GM18951 (cell line): Measurements from ENCODE around the gene KRTAP10-4.
"Not testable (repeated sequence)": the region's sequence is repeated elsewhere in the genome, so short reads cannot be mapped to it uniquely, and the experiment has no call there.

Experiments used
- POLR2A ChIP-seq: IDR thresholded peaks from 4 replicates; pipeline ENCODE4 v1.6.1; 2011; ENCODE audit warnings: mild to moderate bottlenecking; ENCODE audit not compliant: insufficient read length, insufficient read depth; ENCODE audit errors: extremely low read depth
- in situ Hi-C: fragments of 300-500 bp; cut with MboI; formaldehyde crosslinking; loops from one replicate; pipeline ENCODE4 v1.12.0; 2022; ENCODE audit warnings: low sequenced_read_pairs, mixed read lengths, inconsistent platforms; ENCODE audit not compliant: unreplicated experiment

KRTAP10-4 gene

GRCh38 chr21:44596068-44596725, 22.7 kb downstream of the KRTAP10-4 start:
- no peak for TF ChIP-seq POLR2A
- in situ Hi-C loops: no loop called here

DNA sequence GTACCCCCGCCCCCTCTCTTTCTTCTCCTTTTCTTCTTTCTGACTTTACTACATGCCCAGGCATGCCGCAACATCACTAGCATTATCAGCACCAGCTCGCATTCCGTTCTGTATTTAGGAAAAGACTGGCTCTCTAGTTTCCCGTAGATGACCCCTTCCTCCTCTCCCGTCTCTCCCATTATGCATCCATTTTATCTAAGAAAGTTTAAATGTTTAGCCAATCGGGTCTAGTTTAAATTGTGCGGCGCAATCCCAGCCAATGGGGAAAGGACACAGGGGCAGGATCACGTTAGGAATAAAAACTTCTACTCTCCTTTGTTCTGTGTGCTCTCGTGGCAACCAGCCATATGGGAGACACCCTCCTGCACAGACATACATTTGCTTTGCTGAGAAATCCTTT, 24.5 kb downstream of the KRTAP10-4 start:
- no peak for TF ChIP-seq POLR2A
- in situ Hi-C loops: no loop called here

GRCh38 chr21:44599264-44600029, 25.9 kb downstream of the KRTAP10-4 start:
- TF ChIP-seq POLR2A: no peak
- in situ Hi-C loops: no loop called here

- in situ Hi-C loops: not testable (repeated sequence)
Measured at GRCh38 chr21:44600118-44600978, 26.8 kb downstream of the KRTAP10-4 start, which contains the start of gene KRTAP10-7. Gene KRTAP10-7 (plus strand): TSS chr21:44600597. CDS start chr21:44600622, 25 bp downstream.

DNA sequence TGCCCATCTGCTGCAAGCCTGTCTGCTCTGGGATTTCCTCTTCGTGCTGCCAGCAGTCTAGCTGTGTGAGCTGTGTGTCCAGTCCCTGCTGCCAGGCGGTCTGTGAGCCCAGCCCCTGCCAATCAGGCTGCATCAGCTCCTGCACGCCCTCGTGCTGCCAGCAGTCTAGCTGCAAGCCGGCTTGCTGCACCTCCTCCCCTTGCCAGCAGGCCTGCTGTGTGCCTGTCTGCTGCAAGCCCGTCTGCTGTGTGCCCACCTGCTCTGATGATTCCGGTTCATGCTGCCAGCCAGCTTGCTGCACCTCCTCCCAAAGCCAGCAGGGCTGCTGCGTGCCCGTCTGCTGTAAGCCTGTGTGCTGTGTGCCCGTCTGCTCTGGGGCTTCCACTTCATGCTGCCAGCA, 27.6 kb downstream of the KRTAP10-4 start:
- in situ Hi-C loops: not testable (repeated sequence)

DNA sequence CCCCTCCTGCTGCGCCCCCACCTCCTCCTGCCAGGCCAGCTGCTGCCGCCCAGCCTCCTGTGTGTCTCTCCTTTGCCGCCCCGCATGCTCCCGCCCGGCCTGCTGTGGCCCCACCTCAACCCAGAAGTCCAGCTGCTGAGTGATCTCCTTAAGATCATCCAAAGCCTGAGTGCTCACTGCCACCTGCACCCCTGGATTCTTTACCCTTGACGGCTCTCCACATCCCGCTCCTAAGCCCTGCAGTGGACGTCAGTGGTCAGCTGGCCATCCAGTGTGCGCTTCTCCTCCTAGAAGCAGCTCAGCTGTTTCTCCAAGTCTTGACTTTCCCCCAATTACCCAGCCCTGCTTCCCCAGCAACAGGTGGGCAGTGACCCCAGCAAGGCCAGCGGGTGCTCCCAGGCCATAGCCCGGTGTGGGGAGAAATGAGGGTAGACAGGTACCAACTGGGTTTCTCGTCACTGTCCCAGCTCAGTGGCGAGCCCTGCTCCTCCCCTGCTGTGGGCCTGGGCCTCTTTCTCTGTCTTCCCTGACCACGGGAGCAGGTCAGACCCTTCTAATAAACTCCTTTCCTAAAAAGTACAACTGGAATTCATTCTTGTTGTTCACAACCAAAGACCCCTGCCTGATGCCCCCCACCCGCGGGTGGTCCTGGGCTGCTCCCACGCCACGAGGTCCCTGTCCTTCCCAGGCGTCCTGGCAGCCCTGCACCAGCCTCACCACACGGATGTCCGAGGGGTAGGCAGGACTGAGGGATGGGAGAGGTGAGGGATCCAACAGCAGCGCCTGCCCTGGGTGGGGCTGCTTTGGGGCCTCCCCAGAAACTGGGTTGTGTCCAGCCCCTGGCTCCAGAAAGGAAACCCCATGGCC, 28.3 kb downstream of the KRTAP10-4 start:
- in situ Hi-C loops: no loop called here
- TF ChIP-seq POLR2A: no peak

GRCh38 chr21:44602463-44602850, 28.9 kb downstream of the KRTAP10-4 start:
- in situ Hi-C loops: no loop called here
- no peak for TF ChIP-seq POLR2A

- in situ Hi-C loops: no loop called here
- TF ChIP-seq POLR2A: no peak
Measured at GRCh38 chr21:44603109-44603875, 29.8 kb downstream of the KRTAP10-4 start.

- TF ChIP-seq POLR2A: no peak
- in situ Hi-C loops: no loop called here
Measured at GRCh38 chr21:44603911-44604310, 30.4 kb downstream of the KRTAP10-4 start.

DNA sequence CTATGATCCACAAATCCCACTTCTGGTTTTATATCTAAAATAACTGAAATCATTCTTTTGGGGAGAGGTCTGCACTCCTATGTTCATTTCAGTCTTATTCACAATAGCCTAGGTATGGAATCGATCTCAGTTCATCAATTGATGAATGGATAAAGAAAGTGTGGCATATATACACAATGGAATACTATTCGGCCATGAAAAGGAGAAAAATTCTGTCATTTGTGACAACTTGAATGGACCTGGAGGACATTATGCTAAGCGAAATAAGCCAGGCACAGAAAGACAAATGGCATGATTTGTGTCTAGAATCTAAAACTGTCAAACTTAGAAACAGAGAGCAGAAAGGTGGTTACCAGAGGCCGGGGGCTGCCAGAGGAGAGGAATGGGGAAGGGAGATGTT, 33.0 kb downstream of the KRTAP10-4 start:
- in situ Hi-C loops: no loop called here

DNA sequence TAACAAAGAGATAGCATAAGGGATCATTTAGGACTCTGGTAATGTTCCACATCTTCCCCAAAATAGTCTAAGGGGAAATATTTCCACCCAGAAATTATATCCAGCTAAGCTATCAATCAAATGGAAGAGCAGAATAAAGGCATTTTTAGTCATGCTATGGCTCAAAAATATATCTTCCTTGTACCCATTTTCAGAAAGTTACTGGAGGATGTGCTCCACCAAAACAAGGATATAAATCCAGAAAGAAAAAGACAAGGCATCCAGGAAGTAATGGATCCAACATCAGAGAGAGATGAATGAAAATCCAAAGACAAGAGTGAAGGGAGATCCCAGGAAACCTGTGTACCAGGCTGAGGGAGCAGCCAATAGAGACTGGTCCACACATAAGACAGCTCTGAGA, 35.7 kb downstream of the KRTAP10-4 start:
- in situ Hi-C loops: no loop called here
- TF ChIP-seq POLR2A: no peak

More for the DNA sequence above, 33.0 kb downstream of the KRTAP10-4 start:
- TF ChIP-seq POLR2A: no peak

DNA sequence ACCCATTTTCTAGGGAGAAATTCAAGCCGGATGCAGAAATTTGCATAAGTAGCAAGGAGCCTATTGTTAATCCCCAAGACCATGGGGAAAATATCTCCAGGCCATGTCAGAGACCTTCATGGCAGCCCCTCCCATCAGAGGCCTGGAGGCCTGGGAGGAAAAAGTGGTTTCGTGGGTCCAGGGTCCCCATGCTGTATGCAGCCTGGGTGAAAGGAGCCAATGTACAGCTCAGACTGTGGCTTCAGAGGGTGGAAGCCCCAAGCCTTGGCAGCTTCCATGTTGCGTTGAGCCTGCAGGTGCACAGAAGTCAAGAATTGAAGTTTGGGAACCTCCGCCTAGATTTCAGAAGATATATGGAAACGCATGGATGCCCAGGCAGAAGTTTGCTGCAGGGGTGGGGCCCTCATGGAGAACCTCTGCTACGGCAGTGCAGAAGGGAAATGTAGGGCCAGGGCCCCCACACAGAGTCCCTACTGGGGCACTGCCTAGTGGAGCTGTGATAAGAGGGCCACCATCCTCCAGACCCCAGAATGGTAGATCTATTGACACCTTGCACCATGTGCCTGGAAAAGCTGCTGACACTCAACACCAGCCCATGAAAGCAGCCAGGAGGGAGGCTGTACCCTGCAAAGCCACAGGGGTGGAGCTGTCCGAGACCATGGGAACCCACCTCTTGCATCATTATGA, 36.8 kb downstream of the KRTAP10-4 start:
- in situ Hi-C loops: not testable (repeated sequence)
